ENCODE results near the gene ENO1.

Gene ENO1

DNA sequence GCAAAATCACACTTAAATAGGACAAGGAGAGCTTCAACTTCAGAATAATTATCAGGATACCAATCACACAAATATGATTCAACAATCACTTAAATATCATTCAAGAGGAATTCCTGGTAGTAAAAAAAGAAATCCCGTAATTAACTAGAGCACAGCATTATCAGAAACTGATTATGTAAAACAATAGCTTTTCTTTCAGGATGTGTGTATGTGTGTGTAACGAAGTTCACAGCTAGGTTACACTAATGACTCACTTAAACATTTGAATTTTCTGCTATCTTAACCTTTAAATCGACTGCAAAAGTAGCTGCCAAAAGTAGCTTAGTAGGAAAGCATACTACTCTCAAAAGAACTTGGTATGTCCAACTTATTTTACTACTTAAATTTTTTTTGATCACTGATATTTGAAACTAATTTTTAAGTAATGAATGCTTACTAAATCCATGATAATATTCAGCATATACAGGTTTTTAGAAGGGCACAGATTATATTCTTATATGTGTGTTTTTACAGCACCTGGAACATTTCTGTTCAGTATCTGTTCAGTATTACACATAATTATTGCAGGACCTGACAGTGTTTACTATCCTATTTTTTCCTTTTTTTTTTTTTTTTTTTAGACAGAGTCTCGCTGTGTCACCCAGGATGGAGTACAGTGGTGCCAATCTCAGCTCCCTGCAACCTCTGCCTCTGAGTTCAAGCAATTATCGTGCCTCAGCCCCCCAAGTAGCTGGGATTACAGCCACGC is 65.3 kb downstream of the ENO1 start:
- no peak for DNase-seq (ENCODE audit: low read depth)

- no peak for DNase-seq (ENCODE audit: low read depth)
Measured at GRCh38 chr1:8812081-8812480, 66.4 kb downstream of the ENO1 start.

Measured in amniotic epithelial cell (primary cell).